Femur (tissue), 1 donor: Measurements from ENCODE around the gene SIN3A.
A peak's percentile ranks its signal among the peaks of the same experiment; 100 is the strongest.

Experiments
- DNase-seq: peaks from one replicate; pipeline ENCODE4 v3.0.0-alpha.2; 2017

Gene SIN3A

GRCh38 chr15:75369897-75370581 is 81.5 kb downstream of the SIN3A start:
- no peak for DNase-seq

GRCh38 chr15:75368689-75369239 is 82.7 kb downstream of the SIN3A start:
- no peak for DNase-seq

- peak; percentile 95 for DNase-seq
Observed at GRCh38 chr15:75367913-75368688, 83.4 kb downstream of the SIN3A start, which contains the start of gene MAN2C1. MAN2C1 (minus strand) TSS chr15:75368607; CDS start chr15:75368583, 24 bp downstream.

GRCh38 chr15:75367406-75367912 is 84.0 kb downstream of the SIN3A start:
- no peak for DNase-seq

- no peak for DNase-seq
Observed at GRCh38 chr15:75367006-75367405, 84.5 kb downstream of the SIN3A start.

- DNase-seq = no peak
Observed at GRCh38 chr15:75366163-75366562, 85.3 kb downstream of the SIN3A start.

- no peak for DNase-seq
Observed at GRCh38 chr15:75364881-75365280, 86.6 kb downstream of the SIN3A start.

- DNase-seq = no peak
Observed at GRCh38 chr15:75363786-75364185, 87.7 kb downstream of the SIN3A start.

- DNase-seq = no peak
Observed at GRCh38 chr15:75362642-75363249, 88.7 kb downstream of the SIN3A start.

- DNase-seq = no peak
Observed at GRCh38 chr15:75361989-75362641, 89.4 kb downstream of the SIN3A start.

- DNase-seq = no peak
Observed at GRCh38 chr15:75361361-75361988, 90.0 kb downstream of the SIN3A start.

GRCh38 chr15:75360856-75361255 is 90.6 kb downstream of the SIN3A start:
- DNase-seq = no peak

- DNase-seq = no peak
Observed at GRCh38 chr15:75360391-75360790, 91.1 kb downstream of the SIN3A start.

GRCh38 chr15:75359537-75360250 is 91.8 kb downstream of the SIN3A start:
- DNase-seq = no peak

GRCh38 chr15:75358771-75359536 is 92.5 kb downstream of the SIN3A start:
- DNase-seq = no peak

GRCh38 chr15:75357976-75358673 is 93.4 kb downstream of the SIN3A start:
- no peak for DNase-seq

- no peak for DNase-seq
Observed at GRCh38 chr15:75356517-75356916, 95.0 kb downstream of the SIN3A start.

- no peak for DNase-seq
Observed at GRCh38 chr15:75356006-75356405, 95.5 kb downstream of the SIN3A start.

GRCh38 chr15:75355369-75355768 is 96.1 kb downstream of the SIN3A start:
- no peak for DNase-seq

GRCh38 chr15:75354454-75354853 is 97.0 kb downstream of the SIN3A start:
- no peak for DNase-seq
